Heart left ventricle (tissue), 16 donors: Measurements from ENCODE around the gene AGTRAP. TPM values are rescaled to one million over a fixed set of nuclear protein-coding genes. Genes with fewer than 3 reads are reported as not detected.
A peak's percentile ranks its signal among the peaks of the same experiment; 100 is the strongest.

Source experiments
- ATAC-seq, 4 donors: fragments of 200-7000 bp; cut with Tn5 transposase; one replicate each; pipeline ENCODE4 v1.9.1; 2020 to 2022; ENCODE audit warnings: moderate library complexity in 4 of 4, mild to moderate bottlenecking in 3 of 4, moderate number of reproducible peaks in 1 of 4
- DNase-seq, 5 donors: peaks; one replicate each; pipeline ENCODE4 v3.0.0-alpha.2; 2020
- H3K27ac ChIP-seq, 12 donors: fragments of 200-600 bp; sonication (generic) in 4 of 12; one replicate each; pipeline versions ENCODE4 v1.5.0 to v1.8.0; 2016 to 2022; ENCODE audit warnings: mild to moderate bottlenecking in 2 of 12
- H3K27me3 ChIP-seq, 9 donors: fragments of 200-600 bp; sonication (generic) in 2 of 9; one replicate each; pipeline versions ENCODE4 v1.5.1 to v1.8.0; 2016 to 2022; ENCODE audit warnings: mild to moderate bottlenecking in 3 of 9
- H3K36me3 ChIP-seq, 9 donors: fragments of 200-600 bp; sonication (generic) in 2 of 9; one replicate each; pipeline versions ENCODE4 v1.5.0 to v1.8.0; 2018 to 2022; ENCODE audit warnings: mild to moderate bottlenecking in 2 of 9
- H3K4me1 ChIP-seq, 12 donors: fragments of 200-600 bp; sonication (generic) in 4 of 12; one replicate each; pipeline versions ENCODE4 v1.5.0 to v1.8.0; 2016 to 2022; ENCODE audit warnings: mild to moderate bottlenecking in 3 of 12
- H3K4me3 ChIP-seq, 12 donors: fragments of 200-600 bp; sonication (generic) in 4 of 12; one replicate each; pipeline versions ENCODE4 v1.5.0 to v1.8.0; 2017 to 2022; ENCODE audit warnings: mild to moderate bottlenecking in 9 of 12, moderate library complexity in 4 of 12
- H3K9me3 ChIP-seq, 12 donors: fragments of 200-600 bp; sonication (generic) in 4 of 12; one replicate each; pipeline versions ENCODE4 v1.5.0 to v1.8.0; 2016 to 2022; ENCODE audit warnings: mild to moderate bottlenecking in 1 of 12
- CTCF ChIP-seq, 12 donors: fragments of 200-600 bp; sonication (generic) in 4 of 12; IDR thresholded peaks; one replicate each; pipeline versions ENCODE4 v1.5.0 to v1.8.0; 2018 to 2022; ENCODE audit warnings: antibody characterized with exemption in 12 of 12, mild to moderate bottlenecking in 5 of 12
- POLR2A ChIP-seq, 2 donors: fragments of 450-650 bp; IDR thresholded peaks; one replicate each; pipeline ENCODE4 v1.6.1; 2017; ENCODE audit warnings: antibody characterized with exemption in 2 of 2, mild to moderate bottlenecking in 2 of 2, moderate library complexity in 2 of 2
- WGBS, 4 donors: extraction: QIAGEN DNeasy Blood & Tissue Kit in 2 of 4; methylation state at CpG; one replicate each; pipeline versions ENCODE4 v1.1.5 to v1.1.7; 2013 to 2018; 5-methylcytosine and 5-hydroxymethylcytosine counted together
- intact Hi-C, 10 donors: fragments of 100-400 bp; cut with DNase I; formaldehyde crosslinking; loops; one replicate each; pipeline versions ENCODE4 v1.11.1 to v1.14.2; 2022
- polyA plus RNA-seq, 2 donors: library from polyadenylated mRNA; stranded (reverse); fragments of 200-250 nt; gene quantifications; one replicate each; pipeline ENCODE4 v1.2.3, GENCODE V29; 2013
- total RNA-seq, 9 donors: library from RNA; depleted of rRNA in 2 of 9; stranded (reverse); fragments of >200 nt in 2 of 9; fragmentation: NEBNext Ultra II Directional in 3 of 9; extraction: Animal tissue kit (Norgen Biotek cat#: 25700) in 3 of 9; gene quantifications; one replicate each; pipeline versions ENCODE4 v1.1.0 to v1.2.4, GENCODE V29; 2016 to 2023
- donor health status: ischemic (EF 13 %, LVEDD 7.1; RV severe dilation, severe dysfunction).
- donor health status: healthy with polysubstance abuse.
- donor health status: DM: no; HTN: yes; CAD: no.
- donor health status: DM: no; HTN: no; CAD: no.
- donor health status: ischemic (EF 25% LVEDD 6.9; RV normal size, moderate dysfunction).
- donor health status: ischemic (EF 25% LVEDD 5.7; RV mildly dilated, moderate dysfunction).
- donor health status: healthy.
- donor health status: DM: yes; HTN: yes; CAD: no.
- donor health status: ischemic (EF 35%, LVEDD 5.7; RV mildly dilated, moderate dysfunction).
- donor health status: nonischemic (EF 11% LVEDD 7.7; RV severe dilation, severe dysfunction).
- donor health status: DM: yes; HTN: yes; CAD: no.
- donor health status: PGD.
- donor health status: ischemic (EF 29% LVEDD 5.4; RV normal size, mild dysfunction).
- donor health status: nonischemic (EF 23%, LVEDD 6.1; RV moderate dilation, normal function).

The AGTRAP gene
- total and polyA plus RNA-seq, 11 donors = 11.8 to 134 (median 24.5) TPM

- 48 to 67% (median 56%) methylated on average over 10 to 11 of the region's 11 CpGs for WGBS, 4 donors
- Histone ChIP-seq H3K27ac (peak overlapping the region; percentile 85 to 99 (median 98)), H3K9me3 (no peaks in the 10 kb centered on the region), H3K4me3 (no peak overlapping the region), H3K36me3 (peaks cover 3 to 66% (median 45%) of the 10 kb centered on the region in 9 donors), H3K4me1 (peaks cover 30 to 91% (median 81%) of the 10 kb centered on the region in 12 donors), H3K27me3 (no peaks in the 10 kb centered on the region)
- DNase-seq = peak; percentile 63 to 88 (median 72)
- TF ChIP-seq CTCF (IDR thresholded peaks at IDR 0.05) = no peak
- TF ChIP-seq POLR2A (IDR thresholded peaks at IDR 0.05) = no peak
- intact Hi-C loops = no loop called here
- ATAC-seq = peak; percentile 8 to 30 (median 28)
Measured at GRCh38 chr1:11792106-11792505, 56.2 kb downstream of the AGTRAP start.

GRCh38 chr1:11793819-11794218 lies 57.9 kb downstream of the AGTRAP start:
- Histone ChIP-seq H3K4me1 (peaks cover 35 to 90% (median 76%) of the 10 kb centered on the region in 12 donors), H3K27ac (peak overlapping the region in 11 of 12 donors; percentile 85 to 99 (median 98)), H3K4me3 (no peak overlapping the region), H3K27me3 (no peaks in the 10 kb centered on the region), H3K36me3 (peaks cover 3 to 81% (median 54%) of the 10 kb centered on the region in 9 donors), H3K9me3 (no peaks in the 10 kb centered on the region)
- intact Hi-C loops = no loop called here
- WGBS, 4 donors = 90 to 93% (median 92%) methylated on average over 7 to 15 of the region's 15 CpGs
- ATAC-seq = no peak
- DNase-seq = no peak
- TF ChIP-seq CTCF (IDR thresholded peaks at IDR 0.05) (no peak), POLR2A (IDR thresholded peaks at IDR 0.05) (no peak)

- Histone ChIP-seq H3K4me1 (peaks cover 29 to 86% (median 68%) of the 10 kb centered on the region in 12 donors), H3K27ac (peak overlapping the region in 11 of 12 donors; percentile 85 to 99 (median 98)), H3K9me3 (no peaks in the 10 kb centered on the region), H3K36me3 (peaks cover 3 to 83% (median 62%) of the 10 kb centered on the region in 9 donors), H3K27me3 (no peaks in the 10 kb centered on the region), H3K4me3 (no peak overlapping the region)
- TF ChIP-seq CTCF (IDR thresholded peaks at IDR 0.05) (no peak), POLR2A (IDR thresholded peaks at IDR 0.05) (no peak)
- DNase-seq (peak in 4 of 5 donors; percentile 28 to 72 (median 60)), ATAC-seq (no peak)
- 79 to 88% (median 83%) methylated on average over 16 to 19 of the region's 19 CpGs for WGBS, 4 donors
- intact Hi-C loops = no loop called here
Measured at GRCh38 chr1:11794446-11795237, 58.7 kb downstream of the AGTRAP start.

- no peaks in the 10 kb centered on the region for H3K9me3 ChIP-seq
- no peaks in the 10 kb centered on the region for H3K27me3 ChIP-seq
- H3K27ac ChIP-seq = peak overlapping the region; percentile 83 to 99 (median 98)
- TF ChIP-seq CTCF (IDR thresholded peaks at IDR 0.05) (no peak), POLR2A (IDR thresholded peaks at IDR 0.05) (no peak)
- H3K4me1 ChIP-seq = peaks cover 22 to 84% (median 63%) of the 10 kb centered on the region in 12 donors
- H3K36me3 ChIP-seq = peaks cover 3 to 83% (median 64%) of the 10 kb centered on the region in 9 donors
- intact Hi-C loops = no loop called here
- DNase-seq (no peak), ATAC-seq (no peak)
- WGBS, 4 donors = 70 to 78% (median 76%) methylated on average over 14 of the region's 14 CpGs
- peak overlapping the region in 2 of 12 donors; percentile 3 to 31 for H3K4me3 ChIP-seq
Measured at GRCh38 chr1:11795238-11795890, 59.4 kb downstream of the AGTRAP start.
